Measurements from ENCODE around the gene MKKS.

MKKS gene

DNA sequence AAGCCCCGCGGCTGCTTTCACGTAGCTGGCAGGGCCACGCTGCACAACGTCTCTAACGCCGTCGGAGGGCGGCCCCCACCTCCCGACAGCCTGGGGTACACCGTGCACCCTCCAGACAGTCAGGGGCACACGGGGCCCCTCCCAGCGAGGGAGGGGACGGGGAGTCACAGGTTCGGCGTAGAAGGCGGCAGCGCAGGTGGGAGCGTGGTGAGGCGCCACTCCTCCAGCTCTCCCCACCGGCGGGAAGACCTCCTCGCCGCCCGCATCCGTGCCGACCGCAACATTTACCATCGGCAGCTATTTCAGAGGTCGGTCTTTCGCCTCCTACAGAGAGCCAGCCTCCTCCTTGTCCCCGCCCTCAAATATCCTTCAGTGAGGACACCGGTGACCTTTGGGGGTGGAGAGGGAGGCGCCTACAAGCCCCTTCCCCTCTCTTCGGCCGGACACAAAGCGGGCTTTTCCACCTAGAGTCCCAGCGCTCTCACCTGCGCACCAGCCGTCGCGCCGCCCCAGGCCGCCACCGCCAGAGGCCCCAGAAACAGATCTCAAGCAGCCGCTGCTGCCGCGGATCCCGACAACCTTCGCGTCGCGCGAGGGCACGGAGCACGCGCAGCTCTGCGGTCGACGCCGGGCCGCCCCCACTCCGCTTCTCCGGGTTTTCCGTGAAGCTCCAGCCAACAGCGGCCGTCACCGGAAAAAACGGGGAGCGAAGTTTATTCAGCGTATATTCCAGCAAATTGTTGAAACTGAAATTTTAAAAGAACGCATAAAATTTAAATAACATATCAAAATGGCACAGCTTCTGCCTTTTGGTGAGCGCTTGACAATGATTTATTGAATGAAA lies at the start of gene MKKS:
MKKS (minus strand) TSS at position 600 of the 844 bp plus-strand sequence. CDS start 20,708 bp downstream, outside the sequence.
- DNase-seq (ENCODE audit: low read depth in 4 of 4, low spot score in 1 of 4) = peak; percentile 64 to 84 (median 74)

DNA sequence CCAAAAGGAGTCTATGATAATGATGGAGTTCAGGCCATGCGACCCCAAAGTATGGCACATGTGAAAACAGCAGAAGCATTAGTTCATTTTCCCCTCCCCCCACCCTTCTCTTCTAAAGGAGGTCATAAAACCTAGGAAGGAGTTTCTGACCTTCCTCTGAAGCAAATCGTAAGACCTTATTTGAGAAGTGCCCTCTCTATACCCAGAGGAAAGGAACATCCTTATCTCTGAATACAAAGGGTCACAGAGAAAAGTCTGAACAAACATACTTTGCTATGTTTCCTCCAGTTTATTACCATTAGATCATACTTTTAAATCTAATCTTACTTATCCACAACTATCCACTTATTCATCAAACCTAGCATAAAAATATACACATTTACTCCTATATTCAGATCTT lies 49.7 kb upstream of the MKKS start:
- DNase-seq (ENCODE audit: low read depth in 4 of 4, low spot score in 1 of 4) = no peak

DNA sequence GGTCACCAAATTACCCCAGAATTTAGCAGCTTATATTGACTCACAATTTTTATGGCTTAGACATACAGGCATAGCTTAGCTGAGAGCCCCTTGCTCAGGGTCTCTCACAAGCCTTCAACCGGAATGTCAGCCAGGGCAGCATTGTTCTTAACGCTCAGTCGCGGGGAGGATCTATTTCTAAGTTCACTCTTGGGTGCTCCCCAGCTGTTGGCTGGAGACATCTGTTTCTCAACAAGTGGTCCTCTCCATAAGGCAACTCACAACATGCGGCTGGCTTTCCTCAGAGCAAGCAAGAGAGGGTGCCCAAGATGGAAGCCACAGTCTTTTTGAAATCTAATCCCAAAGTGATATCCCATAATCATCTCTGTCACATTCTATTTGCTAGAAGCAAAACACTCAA lies 47.7 kb upstream of the MKKS start:
- no peak for DNase-seq (ENCODE audit: low read depth in 4 of 4, low spot score in 1 of 4)

DNA sequence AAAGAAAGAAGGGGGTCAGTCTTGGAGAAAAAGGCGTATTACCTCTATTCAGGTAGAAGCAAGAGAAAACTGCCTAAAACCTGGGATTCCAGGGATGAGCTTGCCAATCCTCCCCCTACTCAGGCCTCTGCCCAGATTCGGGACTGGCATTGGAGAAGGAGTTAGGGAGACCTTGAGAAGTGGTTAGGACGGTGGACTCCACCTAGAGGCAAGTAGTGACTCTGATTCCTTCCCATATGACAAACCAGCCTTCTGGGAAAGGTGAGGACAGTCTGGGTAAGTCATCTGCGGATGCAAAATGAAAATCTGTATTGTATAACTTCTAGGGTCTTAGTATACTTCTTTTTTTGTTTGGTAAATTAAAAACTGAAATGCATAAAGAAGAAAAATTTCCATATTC lies 44.9 kb upstream of the MKKS start:
- no peak for DNase-seq (ENCODE audit: low read depth in 4 of 4, low spot score in 1 of 4)

DNA sequence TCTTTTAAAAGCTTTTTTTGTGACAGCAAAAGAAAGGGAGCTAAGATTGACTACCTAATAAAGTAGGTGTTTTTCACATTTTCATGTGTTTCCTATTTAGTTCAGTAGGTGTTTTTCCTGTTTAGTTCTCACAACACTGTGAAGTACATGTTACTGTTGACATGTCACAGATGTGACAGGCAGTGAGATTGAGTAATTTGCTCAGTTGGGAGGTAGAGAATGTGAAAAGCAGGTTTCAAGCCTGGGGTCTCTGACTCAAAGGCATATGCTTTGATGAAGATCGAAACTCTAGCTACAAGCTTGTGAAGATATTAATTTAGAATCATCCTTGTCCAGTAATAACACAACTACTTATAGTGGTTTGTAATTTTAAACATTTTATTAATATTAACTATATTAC lies 44.2 kb upstream of the MKKS start:
- DNase-seq (ENCODE audit: low read depth in 4 of 4, low spot score in 1 of 4) = no peak

DNA sequence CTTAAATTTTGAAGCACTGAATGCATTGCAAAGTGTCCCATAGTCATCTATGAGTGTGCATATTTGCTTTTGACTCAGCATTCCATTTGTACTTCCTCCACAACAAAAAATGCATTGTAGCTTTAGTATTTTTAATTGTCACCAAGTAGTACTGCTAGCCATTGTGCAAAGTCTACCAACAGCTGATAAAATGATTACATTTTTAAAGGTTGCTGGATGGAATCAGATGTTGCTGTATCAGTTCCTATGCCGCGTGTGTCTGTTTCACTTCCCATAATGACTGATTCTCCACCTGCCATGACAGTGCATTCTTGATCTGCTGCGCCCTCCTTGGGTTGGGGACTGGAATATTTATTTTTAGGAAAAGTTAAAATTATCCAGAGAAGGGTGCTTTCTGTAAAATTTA lies 42.3 kb upstream of the MKKS start:
- no peak for DNase-seq (ENCODE audit: low read depth in 4 of 4, low spot score in 1 of 4)

DNA sequence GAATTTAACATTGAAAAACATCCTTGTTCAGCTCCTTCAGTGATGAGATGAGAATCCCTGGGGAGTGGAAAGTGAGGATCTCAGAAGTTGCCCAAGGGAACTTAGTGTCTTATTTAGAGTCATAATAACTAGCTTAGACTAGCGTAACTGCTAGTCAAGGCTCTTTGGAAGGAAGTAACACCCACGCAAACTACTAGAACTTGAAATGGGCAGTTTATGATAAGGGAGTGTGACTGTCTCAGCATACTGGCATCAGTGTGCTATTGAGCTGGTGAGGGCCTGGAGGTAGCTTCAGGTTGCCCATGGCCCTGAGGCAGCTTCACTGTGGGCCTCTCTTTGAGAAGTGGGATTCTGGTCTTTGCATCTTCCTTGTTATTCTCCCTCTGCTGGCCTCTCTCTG lies 41.2 kb upstream of the MKKS start:
- no peak for DNase-seq (ENCODE audit: low read depth in 4 of 4, low spot score in 1 of 4)

DNA sequence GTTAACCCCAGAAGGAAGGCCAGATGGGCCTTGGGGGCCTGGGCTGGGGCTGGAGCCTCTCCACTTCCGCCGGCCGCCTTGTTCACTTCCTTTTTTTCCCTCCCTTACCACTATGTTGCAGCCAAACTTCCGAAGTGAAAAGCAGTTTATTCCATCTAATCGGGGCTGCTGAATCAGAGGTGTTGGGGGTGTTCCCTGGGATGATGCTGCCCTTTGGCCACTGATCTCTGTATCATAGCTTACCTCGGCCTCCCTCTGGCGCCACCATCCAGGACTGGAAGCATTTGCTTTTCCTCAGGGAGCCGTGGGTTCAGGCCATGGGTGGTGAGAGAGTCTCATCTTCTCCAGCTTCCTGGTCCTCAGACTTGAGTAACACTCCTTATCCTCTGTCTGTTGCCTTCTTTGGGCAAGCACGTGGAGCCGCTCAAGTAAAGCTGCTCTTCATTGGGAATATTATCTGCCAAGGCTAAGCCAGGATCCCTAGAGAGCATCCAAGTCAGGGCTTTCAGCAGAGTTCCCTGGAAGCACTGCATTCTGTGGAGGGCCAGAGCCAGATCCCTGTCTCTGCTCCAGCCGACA lies 40.7 kb upstream of the MKKS start:
- DNase-seq (ENCODE audit: low read depth in 4 of 4, low spot score in 1 of 4) = no peak

DNA sequence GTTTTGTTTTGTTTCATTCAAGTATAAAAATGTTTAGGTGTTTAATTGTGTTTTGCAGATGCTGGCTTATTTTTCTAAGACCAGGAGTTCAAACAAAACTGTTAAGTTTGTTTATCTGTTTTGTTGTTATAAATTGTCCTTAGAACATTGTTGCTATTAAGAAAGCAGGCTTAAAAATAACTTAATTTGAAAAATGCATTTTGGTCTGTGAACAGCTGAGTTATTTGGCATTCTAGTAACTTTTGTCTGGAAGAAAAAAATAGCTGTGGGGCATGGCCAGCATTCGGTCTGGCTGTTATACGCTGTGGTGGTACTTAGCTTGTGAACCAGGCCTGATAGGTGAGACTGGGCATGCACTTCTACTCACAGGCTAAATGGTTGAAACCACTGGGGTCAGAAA lies 38.8 kb upstream of the MKKS start:
- no peak for DNase-seq (ENCODE audit: low read depth in 4 of 4, low spot score in 1 of 4)

DNA sequence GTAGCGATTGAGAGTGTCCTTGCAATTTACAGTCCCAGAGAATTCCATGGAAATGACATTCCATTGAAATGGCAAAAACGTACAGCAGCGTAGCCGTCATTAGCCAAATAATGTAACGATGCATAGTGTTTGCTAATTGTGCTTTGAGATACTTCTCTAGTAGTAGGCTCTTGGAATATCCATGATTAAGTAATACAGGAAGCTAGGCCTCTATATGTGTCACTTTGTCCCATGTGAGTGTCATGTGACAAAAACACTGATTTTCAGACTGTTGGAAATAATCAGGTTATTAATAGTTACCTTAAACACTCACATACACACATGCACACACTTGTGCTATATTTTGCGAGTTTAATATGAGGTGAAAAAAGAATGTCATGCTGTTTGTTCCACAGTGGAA lies 36.3 kb upstream of the MKKS start:
- no peak for DNase-seq (ENCODE audit: low read depth in 4 of 4, low spot score in 1 of 4)

DNA sequence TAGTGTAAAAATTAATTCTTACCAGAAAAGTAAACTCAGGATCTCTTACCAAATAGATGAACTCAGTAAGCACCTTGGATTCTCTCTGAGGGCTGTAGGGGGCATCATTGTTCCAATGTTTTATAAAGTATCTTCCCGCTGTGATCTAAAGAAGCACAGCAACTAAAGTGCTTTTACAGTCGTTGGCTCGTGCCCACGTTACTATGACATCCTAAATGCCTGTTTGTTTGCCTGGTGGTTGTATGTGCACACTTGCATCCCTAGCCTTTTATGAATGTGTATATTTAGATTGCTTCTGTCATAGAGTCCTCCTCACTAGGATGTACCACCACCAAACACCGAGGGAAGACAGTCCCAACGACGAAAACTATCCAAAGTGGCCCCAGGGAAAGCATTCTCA lies 35.6 kb upstream of the MKKS start:
- DNase-seq (ENCODE audit: low read depth in 4 of 4, low spot score in 1 of 4) = no peak

DNA sequence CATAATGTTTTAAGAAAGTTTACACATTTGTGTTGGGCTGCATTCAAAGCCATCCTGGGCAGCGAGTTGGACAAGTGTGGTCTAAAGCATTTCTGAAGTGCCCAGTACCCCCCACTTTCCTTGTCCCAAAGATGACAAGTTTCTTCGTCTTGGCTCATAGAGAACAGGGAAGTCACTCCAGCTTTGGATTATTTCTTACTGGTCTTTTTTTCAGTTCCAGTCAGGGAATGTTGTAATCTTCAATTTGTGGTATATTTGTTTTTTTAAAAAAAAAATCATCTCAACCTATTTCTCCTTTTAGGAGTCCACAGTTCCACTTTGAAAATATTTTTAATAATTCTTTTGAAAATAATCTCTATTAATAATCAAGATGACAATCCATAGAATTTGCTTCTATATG lies 35.0 kb upstream of the MKKS start:
- DNase-seq (ENCODE audit: low read depth in 4 of 4, low spot score in 1 of 4) = no peak

DNA sequence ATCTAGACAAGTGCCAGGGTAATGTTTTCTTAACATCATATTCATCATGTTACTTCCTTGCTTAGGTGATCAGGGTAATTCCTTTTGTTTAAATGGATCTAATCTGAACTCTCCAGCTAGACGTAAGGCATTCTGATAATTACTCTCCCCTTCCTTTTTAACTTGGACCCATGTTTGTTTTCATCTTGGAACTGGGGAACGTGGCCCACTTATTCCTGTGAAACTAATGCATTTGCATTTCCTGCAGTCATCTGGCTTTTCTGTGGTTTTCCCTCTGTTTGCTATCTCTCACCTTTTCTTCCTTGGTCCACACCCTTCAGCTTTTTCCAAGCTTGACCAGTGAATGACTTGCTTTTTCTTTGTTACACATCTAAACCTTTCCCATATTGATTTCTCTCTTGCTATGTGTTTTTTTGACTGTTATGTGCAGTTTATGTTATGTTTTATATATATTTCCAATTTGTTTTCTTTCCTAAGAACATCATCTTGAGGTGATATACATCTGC lies 34.4 kb upstream of the MKKS start:
- DNase-seq (ENCODE audit: low read depth in 4 of 4, low spot score in 1 of 4) = no peak

DNA sequence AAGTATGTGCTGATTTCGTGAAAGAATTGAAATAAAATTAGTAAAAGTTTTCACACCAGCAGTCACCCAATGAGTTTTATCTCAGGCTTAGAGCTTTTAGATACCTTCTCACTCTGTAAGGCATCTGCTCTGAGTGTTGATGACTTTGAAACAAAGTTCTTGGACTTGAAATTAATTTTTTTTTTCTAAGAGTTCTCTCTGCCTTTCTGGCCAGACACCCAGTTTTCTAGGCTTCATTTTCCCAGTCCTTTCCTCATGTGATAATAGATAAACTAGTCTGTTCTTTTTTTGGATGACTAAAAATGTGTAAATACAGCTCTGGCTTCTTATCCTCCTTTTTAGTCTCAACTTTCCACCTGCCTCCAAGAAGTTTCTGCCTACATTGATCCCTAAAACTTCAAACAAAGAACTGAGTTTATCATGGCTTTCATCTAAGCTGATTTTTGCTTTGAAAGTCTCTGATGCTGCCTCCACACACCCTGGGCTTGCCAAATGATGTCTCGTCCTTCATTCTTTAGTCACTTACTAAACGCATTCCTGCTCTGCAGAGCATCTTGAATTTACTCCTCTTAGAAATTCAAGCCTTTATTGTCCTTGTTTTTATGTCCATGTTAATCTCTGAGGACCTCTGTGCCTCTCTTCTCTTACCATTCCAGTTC lies 33.8 kb upstream of the MKKS start:
- no peak for DNase-seq (ENCODE audit: low read depth in 4 of 4, low spot score in 1 of 4)

DNA sequence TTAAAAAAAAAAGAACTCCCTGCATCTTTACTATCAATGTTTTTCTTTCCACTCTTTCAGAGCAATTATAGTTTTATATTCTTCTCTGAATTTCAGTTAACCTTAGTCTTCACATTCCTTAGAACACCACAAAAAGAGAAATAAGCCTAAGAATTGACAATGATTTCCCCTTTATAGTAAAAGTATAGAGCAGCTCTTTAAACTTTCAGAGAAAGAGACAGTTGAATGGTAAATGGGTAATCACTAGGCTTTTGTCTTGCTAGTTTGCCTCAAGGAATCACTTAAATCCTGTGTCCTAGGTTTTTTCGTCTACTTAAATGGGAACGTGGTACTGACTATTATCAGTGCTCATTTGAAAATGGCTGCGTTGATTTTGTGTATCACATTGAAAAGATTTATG lies 32.8 kb upstream of the MKKS start:
- DNase-seq (ENCODE audit: low read depth in 4 of 4, low spot score in 1 of 4) = no peak

DNA sequence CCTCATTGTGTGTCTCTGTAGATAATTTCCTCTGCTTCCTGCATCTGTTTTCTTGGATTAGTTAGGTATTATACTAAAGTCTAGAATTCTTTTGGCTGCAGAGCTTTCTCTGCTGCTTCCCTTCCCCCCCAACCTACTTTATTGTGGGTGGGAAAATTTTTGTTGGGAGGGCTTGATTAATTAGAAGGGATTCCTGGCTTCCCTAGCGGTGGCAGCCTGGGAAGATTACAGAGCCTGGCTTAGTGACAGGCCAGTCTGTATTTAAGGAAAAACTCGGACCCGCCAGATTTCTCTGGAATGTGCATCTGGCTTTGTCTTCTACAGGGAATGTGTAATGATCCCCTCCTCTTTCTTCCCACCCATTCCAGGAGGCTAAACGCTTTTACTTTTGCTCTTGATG lies 32.3 kb upstream of the MKKS start:
- no peak for DNase-seq (ENCODE audit: low read depth in 4 of 4, low spot score in 1 of 4)

DNA sequence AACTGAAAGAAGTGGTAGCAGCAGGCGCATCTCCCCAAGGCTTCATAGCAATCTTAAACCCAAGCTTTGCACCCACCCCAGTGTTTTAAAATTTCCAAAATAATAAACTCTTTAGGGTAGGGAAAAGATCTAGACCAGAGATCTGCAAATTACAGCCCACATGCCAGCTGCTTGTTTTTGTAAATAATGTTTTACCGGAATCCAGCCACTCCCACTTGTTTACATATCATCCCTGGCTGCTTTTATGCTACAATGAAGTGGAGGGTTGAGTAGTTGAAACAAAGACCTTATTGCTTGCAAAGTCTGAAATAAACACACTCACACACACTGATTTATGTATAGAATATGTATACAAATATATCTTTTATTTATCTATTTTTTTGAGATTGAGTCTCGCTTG lies 31.1 kb upstream of the MKKS start:
- DNase-seq (ENCODE audit: low read depth in 4 of 4, low spot score in 1 of 4) = no peak

DNA sequence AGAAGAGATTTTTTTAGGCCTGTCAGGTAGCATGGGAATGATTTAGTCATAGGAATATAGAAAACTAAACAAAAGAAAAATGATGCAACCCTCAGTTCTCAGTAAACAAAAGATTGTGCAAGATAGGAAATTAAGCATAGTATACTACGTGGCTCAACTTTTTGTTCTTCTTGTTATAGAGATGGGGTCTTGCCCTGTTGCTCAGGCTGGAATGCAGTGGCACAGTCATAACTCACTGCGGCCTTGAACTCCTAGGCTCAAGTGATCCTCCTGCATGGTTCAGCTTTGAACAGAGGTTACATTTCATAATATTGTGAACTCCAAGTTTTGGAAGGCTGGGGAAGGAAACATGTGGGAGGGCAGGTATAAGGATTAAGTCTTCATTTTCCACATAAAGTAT lies 29.6 kb upstream of the MKKS start:
- no peak for DNase-seq (ENCODE audit: low read depth in 4 of 4, low spot score in 1 of 4)

DNA sequence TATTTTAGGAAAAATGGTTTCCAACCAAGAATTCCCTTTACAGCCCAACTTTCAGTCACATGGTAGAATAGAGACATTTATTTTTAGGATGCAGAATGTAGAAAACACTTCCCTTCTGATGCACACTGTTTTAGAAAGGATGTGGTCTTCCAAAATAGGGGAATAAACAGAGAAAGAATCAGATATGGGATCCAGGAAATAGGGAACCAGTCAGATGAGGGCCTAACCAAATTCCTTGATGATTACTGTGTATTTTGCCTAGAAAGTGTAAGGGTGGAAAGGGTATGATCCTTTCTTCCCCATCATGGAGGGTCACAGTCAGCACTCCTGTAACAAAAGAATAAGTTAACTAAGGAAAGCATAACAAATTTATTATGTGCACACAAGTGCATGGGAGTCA lies 28.5 kb upstream of the MKKS start:
- no peak for DNase-seq (ENCODE audit: low read depth in 4 of 4, low spot score in 1 of 4)

DNA sequence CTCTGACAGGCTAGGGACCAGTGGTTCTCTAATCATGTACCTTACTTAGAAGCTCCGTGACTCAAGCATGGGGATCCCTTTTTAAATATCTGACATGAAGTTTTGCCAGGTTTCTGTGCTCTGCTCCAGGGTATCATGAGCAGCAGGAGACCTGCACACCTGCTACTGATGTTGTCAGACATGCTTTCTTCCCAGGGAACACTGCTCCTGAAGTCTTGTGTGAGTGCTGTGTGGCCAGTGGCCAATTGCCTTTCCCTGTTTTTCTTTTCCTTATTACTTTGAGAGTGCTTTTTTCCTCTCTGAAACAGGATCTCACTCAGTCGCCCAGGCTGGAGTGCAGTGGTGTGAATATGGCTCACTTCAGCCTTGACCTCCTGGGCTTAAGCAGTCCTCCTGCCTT lies 27.5 kb upstream of the MKKS start:
- no peak for DNase-seq (ENCODE audit: low read depth in 4 of 4, low spot score in 1 of 4)

DNA sequence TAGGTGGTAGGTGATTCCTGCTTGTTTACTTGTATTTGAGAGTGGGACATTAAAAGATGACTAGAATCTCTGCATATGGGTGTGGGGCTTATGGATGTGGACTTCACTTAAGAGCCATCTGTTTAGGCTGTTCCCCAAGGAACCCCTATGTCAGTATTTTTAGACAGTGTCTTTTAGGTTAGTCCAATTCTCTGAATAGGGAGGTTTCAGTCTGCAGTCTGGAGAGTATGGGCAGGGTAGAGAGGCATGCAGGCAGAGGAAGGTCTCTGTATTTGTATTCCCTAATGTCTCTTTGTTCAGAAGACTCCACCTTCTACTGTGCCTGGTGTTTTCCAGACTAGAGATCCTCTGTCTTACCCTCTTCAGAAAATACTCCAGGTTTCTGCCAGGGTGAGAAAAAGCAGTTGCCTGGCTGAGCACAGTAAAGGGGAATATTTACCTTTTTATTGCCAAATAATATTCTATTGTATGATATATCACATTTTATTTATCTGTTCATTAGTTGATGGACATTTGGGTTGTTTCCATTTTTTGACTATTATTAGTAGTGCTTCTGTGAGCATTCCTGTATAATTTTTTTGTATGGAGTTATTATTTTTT lies 20.2 kb upstream of the MKKS start:
- no peak for DNase-seq (ENCODE audit: low read depth in 4 of 4, low spot score in 1 of 4)

DNA sequence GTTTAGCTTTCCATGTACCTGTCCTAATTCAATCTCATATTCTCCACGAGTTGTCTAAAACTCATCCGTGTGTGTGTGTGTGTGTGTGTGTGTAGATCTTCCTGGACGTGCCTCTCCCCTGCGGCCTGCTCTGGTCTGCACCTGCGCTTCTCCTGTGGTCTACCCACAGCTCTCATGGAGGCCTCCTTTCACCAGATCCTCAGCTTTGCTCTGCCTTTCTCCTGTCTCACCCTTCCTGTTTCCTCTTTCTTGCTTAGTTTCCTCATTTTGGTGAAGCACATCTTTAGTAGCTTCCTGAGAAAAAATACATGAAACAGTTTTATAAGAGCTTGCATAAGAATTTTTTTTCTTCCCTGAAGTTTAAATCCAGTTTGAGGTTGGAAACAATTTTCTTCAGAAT lies 19.2 kb upstream of the MKKS start:
- DNase-seq (ENCODE audit: low read depth in 4 of 4, low spot score in 1 of 4) = no peak

Measured in stimulated activated CD4-positive, alpha-beta T cell treated with anti-CD3 and anti-CD28 coated beads, Interleukin-1b, Interleukin-23, amount 100 ng/mL, for 24 hours (primary cell).